ENCODE measurements around the gene SGO2. TPM values are rescaled to one million over a fixed set of nuclear protein-coding genes. Genes with fewer than 3 reads are reported as not detected.

The SGO2 gene
- total and polyA plus RNA-seq, 2 of the 13 experiments (the other 11 are each of a cell fraction or from before 2014, with no cell fraction given), result 5.1 to 16.2 TPM

- WGBS (ENCODE audit: low lambda C conversion rate), result 93% methylated on average over 2 of the region's 2 CpGs
- no peak overlapping the region for H3K4me3 ChIP-seq (replicated peaks in 1 of 3; ENCODE audit: insufficient read depth in 1 of 3, low read depth in 2 of 3, low read length in 3 of 3)
- POLR2A ChIA-PET, result no interaction called here
- intact Hi-C loops (cut with micrococcal nuclease; ENCODE audit: unreplicated experiment), result no loop called here
- DNase-seq (ENCODE audit: low spot score) (no peak), ATAC-seq (no peak), FAIRE-seq (no peak)
- no peaks in the 10 kb centered on the region for H3K9me3 ChIP-seq (ENCODE audit: low read length)
- H3K9ac ChIP-seq (ENCODE audit: insufficient read depth, low read depth, low read length), result no peak overlapping the region
- in situ Hi-C loops (cut with HindIII; ENCODE audit: extremely low pct_ligation_motif_present, low pct_unique_long_range_greater_than_20kb), result no loop called here
- no TSS peak for BruUV-seq (replicated peaks)
- TF ChIP-seq NPAS2 (CRISPR knock-in tag; IDR thresholded peaks at IDR 0.05; ENCODE audit: borderline replicate concordance) (no peak), ZNF354B (CRISPR knock-in tag; IDR thresholded peaks at IDR 0.05) (no peak), ZNF703 (CRISPR knock-in tag; IDR thresholded peaks at IDR 0.05; ENCODE audit: borderline replicate concordance) (no peak), PLRG1 (conservative IDR thresholded peaks at IDR 0.05) (no peak), CHCHD3 (CRISPR knock-in tag; IDR thresholded peaks at IDR 0.05) (no peak), ZNF264 (CRISPR knock-in tag; IDR thresholded peaks at IDR 0.05) (no peak), SRF (IDR thresholded peaks at IDR 0.05; ENCODE audit: low read depth, low read length) (no peak), HDAC2 (CRISPR knock-in tag; IDR thresholded peaks at IDR 0.05) (no peak), PBX2 (CRISPR knock-in tag; IDR thresholded peaks at IDR 0.05) (no peak), FOXA1 (IDR thresholded peaks at IDR 0.05) (no peak), FOXA1 (CRISPR knock-in tag; IDR thresholded peaks at IDR 0.05) (no peak), FIP1L1 (IDR thresholded peaks at IDR 0.05; ENCODE audit: borderline replicate concordance, insufficient read depth, low read depth, low read length) (no peak), MIXL1 (CRISPR knock-in tag; IDR thresholded peaks at IDR 0.05) (no peak), ZNF737 (CRISPR knock-in tag; IDR thresholded peaks at IDR 0.05; ENCODE audit: borderline replicate concordance) (no peak)
- CTCF ChIA-PET (ENCODE audit: low intra/inter-chr PET ratio, low total read pairs), result no interaction called here
- H2AFZ ChIP-seq (ENCODE audit: low read length), result no peak overlapping the region
- no peaks in the 10 kb centered on the region for H3K36me3 ChIP-seq (replicated peaks in 1 of 2; ENCODE audit: control insufficient read depth in 1 of 2, insufficient read depth in 2 of 2, low read length in 2 of 2)
- H3K27me3 ChIP-seq (ENCODE audit: control insufficient read depth in 1 of 2, insufficient read depth in 2 of 2, low read length in 2 of 2), result no peaks in the 10 kb centered on the region
- no peaks in the 10 kb centered on the region for H3K4me1 ChIP-seq (ENCODE audit: insufficient read depth, low read length)
- no peaks in the 10 kb centered on the region for H3K79me2 ChIP-seq (ENCODE audit: insufficient read depth, low read length)
- H3K27ac ChIP-seq (ENCODE audit: extremely low read length, insufficient read depth, low read length), result no peak overlapping the region
- no peak overlapping the region for H3K4me2 ChIP-seq (ENCODE audit: low read depth, low read length)
- H4K20me1 ChIP-seq (ENCODE audit: insufficient read depth, low read length), result no peaks in the 10 kb centered on the region
These were observed 27.4 kb upstream of the SGO2 start for GRCh38 chr2:200498402-200499162.

Measured in HepG2 (cell line).